Endothelial cell of umbilical vein (primary cell): ENCODE results near the gene UNC5B. TPM values are rescaled to one million over a fixed set of nuclear protein-coding genes. Genes with fewer than 3 reads are reported as not detected.

Experiments
- BruUV-seq: library from RNA; stranded (reverse); fragments of 400-500 nt; replicated peaks from 2 replicates; lab custom pipeline; 2021; lab: Mats Ljungman, UMichigan
- CTCF ChIA-PET: fragments of 300-600, 350-600 bp; sonication (Branson Sonifier 250); formaldehyde crosslinking; loops from one replicate; lab custom pipeline; 2021; ENCODE audit warnings: antibody characterized with exemption, inconsistent platforms; lab: Charles Lee
- POLR2A ChIA-PET: fragments of 300-600, 350-600 bp; sonication (Branson Sonifier 250); formaldehyde crosslinking; loops from one replicate; lab custom pipeline; 2021; ENCODE audit warnings: antibody characterized with exemption, inconsistent platforms; lab: Charles Lee
- DNase-seq: peaks from one replicate; pipeline ENCODE4 v3.0.0-alpha.2; 2011; ENCODE audit warnings: low read depth, low spot score
- FAIRE-seq: peaks from 2 replicates; lab custom pipeline; 2011; peaks lifted over from hg19 to GRCh38; lab: Jason Lieb, UNC
- H2AFZ ChIP-seq: 2 replicates; pipeline ENCODE4 v1.6.0; 2012; ENCODE audit warnings: low read depth, low read length, control low read depth, inconsistent platforms
- H3K27ac ChIP-seq: 2 replicates; pipeline ENCODE4 v1.5.1; 2011; ENCODE audit warnings: low read depth, mild to moderate bottlenecking, control low read depth, low read length, moderate library complexity; ENCODE audit not compliant: insufficient read depth
- H3K27me3 ChIP-seq, 2 experiments: 2 replicates each; pipeline versions ENCODE4 v1.6.0 to v1.6.1; 2011; ENCODE audit warnings: low read length in 2 of 2, mixed read lengths in 1 of 2; ENCODE audit not compliant: control insufficient read depth in 2 of 2, insufficient read depth in 2 of 2
- H3K36me3 ChIP-seq, 2 experiments: 2 replicates in 1 of 2; 3 replicates in 1 of 2; pipeline ENCODE4 v1.5.1; 2011; ENCODE audit warnings: low read length in 2 of 2, mild to moderate bottlenecking in 1 of 2, moderate library complexity in 1 of 2; ENCODE audit not compliant: control insufficient read depth in 2 of 2, insufficient read depth in 2 of 2; ENCODE audit errors: extremely low read depth in 1 of 2
- H3K4me1 ChIP-seq: 3 replicates; pipeline ENCODE4 v1.5.1; 2011; ENCODE audit warnings: mild to moderate bottlenecking, low read length; ENCODE audit not compliant: control insufficient read depth, insufficient read depth; ENCODE audit errors: extremely low read depth
- H3K4me2 ChIP-seq: 2 replicates; pipeline ENCODE4 v1.6.1; 2011; ENCODE audit warnings: low read length, control low read depth, mixed read lengths; ENCODE audit not compliant: insufficient read depth
- H3K4me3 ChIP-seq, 3 experiments: fragments of 200-600 bp in 1 of 3; sonication (generic), shearing (Covaris generic) in 1 of 3; replicated peaks in 1 of 3; 2 replicates each; pipeline ENCODE4 v1.5.1; 2011 to 2016; ENCODE audit warnings: control low read depth in 3 of 3, low read length in 3 of 3, mild to moderate bottlenecking in 2 of 3, inconsistent platforms in 1 of 3, low read depth in 1 of 3, moderate library complexity in 1 of 3; ENCODE audit not compliant: insufficient read depth in 1 of 3
- H3K79me2 ChIP-seq: 2 replicates; pipeline ENCODE4 v1.6.0; 2012; ENCODE audit warnings: low read length, inconsistent platforms; ENCODE audit not compliant: control insufficient read depth, insufficient read depth
- H3K9ac ChIP-seq: replicated peaks from 2 replicates; pipeline ENCODE3; 2011; ENCODE audit warnings: low read length, control low read depth; ENCODE audit not compliant: insufficient read depth; ENCODE audit errors: extremely low read depth
- H3K9me1 ChIP-seq: replicated peaks from 3 replicates; pipeline ENCODE4 v1.6.0; 2011; ENCODE audit warnings: mild to moderate bottlenecking, low read length; ENCODE audit not compliant: control insufficient read depth, insufficient read depth; ENCODE audit errors: extremely low read depth
- H3K9me3 ChIP-seq: replicated peaks from 2 replicates; pipeline ENCODE4 v1.5.1; 2012; ENCODE audit warnings: low read length, inconsistent platforms; ENCODE audit not compliant: control insufficient read depth, insufficient read depth
- H4K20me1 ChIP-seq: replicated peaks from 2 replicates; pipeline ENCODE3; 2011; ENCODE audit warnings: mild to moderate bottlenecking, low read length; ENCODE audit not compliant: control insufficient read depth, insufficient read depth; ENCODE audit errors: extremely low read depth
- CTCF ChIP-seq, 2 donors: IDR thresholded peaks; 1 replicate in 1 of 2; 2 replicates in 1 of 2; pipeline ENCODE4 v1.5.1; 2011; ENCODE audit warnings: low read length in 2 of 2, mild to moderate bottlenecking in 2 of 2, moderate library complexity in 2 of 2, control low read depth in 1 of 2, inconsistent platforms in 1 of 2, low read depth in 1 of 2; ENCODE audit not compliant: insufficient read depth in 1 of 2; ENCODE audit errors: extremely low read depth in 1 of 2
- EZH2 ChIP-seq: IDR thresholded peaks from 2 replicates; pipeline ENCODE4 v1.6.1; 2012; ENCODE audit warnings: borderline replicate concordance, low read depth, mild to moderate bottlenecking, moderate library complexity, low read length, inconsistent platforms; ENCODE audit not compliant: severe bottlenecking
- FOS ChIP-seq: IDR thresholded peaks from 2 replicates; pipeline ENCODE4 v1.6.1; 2011; ENCODE audit warnings: mild to moderate bottlenecking, low read length, moderate library complexity, borderline replicate concordance; ENCODE audit not compliant: insufficient read depth
- GATA2 ChIP-seq: IDR thresholded peaks from 2 replicates; pipeline ENCODE4 v1.7.0; 2011; ENCODE audit warnings: low read depth, mild to moderate bottlenecking, moderate library complexity, mixed read lengths, low read length; ENCODE audit not compliant: insufficient read length, insufficient read depth
- JUN ChIP-seq: IDR thresholded peaks from 2 replicates; pipeline ENCODE4 v1.6.1; 2011; ENCODE audit warnings: borderline replicate concordance, low read depth; ENCODE audit not compliant: insufficient read length, insufficient read depth
- MAX ChIP-seq: IDR thresholded peaks from 2 replicates; pipeline ENCODE4 v1.6.1; 2011; ENCODE audit not compliant: insufficient read depth, insufficient read length
- MYC ChIP-seq: IDR thresholded peaks from one replicate; pipeline ENCODE4 v1.6.1; 2011; ENCODE audit warnings: mild to moderate bottlenecking, low read depth, low read length
- POLR2A ChIP-seq: IDR thresholded peaks from 2 replicates; pipeline ENCODE4 v1.6.1; 2012; ENCODE audit warnings: low read depth, mild to moderate bottlenecking, control low read depth, low read length
- POLR2AphosphoS5 ChIP-seq: IDR thresholded peaks from 2 replicates; pipeline ENCODE4 v1.6.1; 2012; ENCODE audit warnings: low read depth, mild to moderate bottlenecking, control low read depth, low read length, moderate library complexity; ENCODE audit not compliant: insufficient read depth
- dilution Hi-C: fragments of 300-500 bp; cut with MboI; formaldehyde crosslinking; loops from one replicate; pipeline ENCODE4 v1.15.0; 2019; ENCODE audit warnings: low sequenced_read_pairs; ENCODE audit not compliant: extremely low pct_ligation_motif_present
- intact Hi-C: fragments of 100-400 bp; cut with micrococcal nuclease; formaldehyde crosslinking; loops from one replicate; pipeline ENCODE4 v1.10.0; 2022
- polyA plus RNA-seq, 4 experiments: library from polyadenylated mRNA; depleted of rRNA in 3 of 4; stranded (reverse) in 3 of 4; unstranded in 1 of 4; fragments of >200 nt; gene quantifications; 2 replicates each; pipeline versions ENCODE4 v1.2.1 to v1.2.3, GENCODE V29; 2011 to 2012; ENCODE audit warnings: missing spikeins in 1 of 4
- total RNA-seq: library from RNA; stranded (reverse); gene quantifications from 2 replicates; pipeline ENCODE4 v1.2.3, GENCODE V29; 2021

Gene UNC5B
- total and polyA plus RNA-seq, 2 donors (not counting 3 experiments of a cell fraction or from before 2014, with no cell fraction given), result 0.39 to 2.5 TPM

GRCh38 chr10:71187197-71187596, 25.2 kb upstream of the UNC5B start:
- no TSS peak for BruUV-seq
- DNase-seq (no peak), FAIRE-seq (no peak)
- H3K4me2 ChIP-seq, result no peak overlapping the region
- no peaks in the 10 kb centered on the region for H3K36me3 ChIP-seq
- H3K27ac ChIP-seq, result no peak overlapping the region
- H4K20me1 ChIP-seq, result no peaks in the 10 kb centered on the region
- no peak overlapping the region for H2AFZ ChIP-seq
- ChIA-PET POLR2A (no interaction called here), CTCF (no interaction called here)
- no peak overlapping the region for H3K4me3 ChIP-seq
- no peaks in the 10 kb centered on the region for H3K79me2 ChIP-seq
- H3K9ac ChIP-seq, result no peak overlapping the region
- intact Hi-C loops (no loop called here), dilution Hi-C loops (no loop called here)
- no peaks in the 10 kb centered on the region for H3K9me1 ChIP-seq
- TF ChIP-seq GATA2, result no peak
- TF ChIP-seq MYC, result no peak
- no peak for TF ChIP-seq POLR2AphosphoS5
- no peak for TF ChIP-seq EZH2
- no peak for TF ChIP-seq JUN
- no peak for TF ChIP-seq POLR2A
- TF ChIP-seq FOS, result no peak
- no peak for TF ChIP-seq MAX
- no peak for TF ChIP-seq CTCF (IDR thresholded peaks at IDR 0.05; ENCODE audit: extremely low read depth in 1 of 2, insufficient read depth in 1 of 2, low read depth in 1 of 2, low read length in 2 of 2)
- no peaks in the 10 kb centered on the region for H3K4me1 ChIP-seq
- H3K27me3 ChIP-seq, result peaks cover 2 to 7% of the 10 kb centered on the region in 2 experiments
- no peaks in the 10 kb centered on the region for H3K9me3 ChIP-seq
